ENCODE results near the gene ETFRF1. TPM values are rescaled to one million over a fixed set of nuclear protein-coding genes. Genes with fewer than 3 reads are reported as not detected.

ETFRF1 gene
- total RNA-seq, 3 donors from 2014 or later = 13.7 to 26.4 (median 19.6) TPM

- Histone ChIP-seq H3K4me1 (ENCODE audit: low read depth) (peaks cover 16% of the 10 kb centered on the region), H3K4me3 (peak within 1 kb of the TSS; percentile 96), H3K9me3 (no peaks in the 10 kb centered on the region), H3K36me3 (ENCODE audit: low read depth) (no peaks in the 10 kb centered on the region)
- intact Hi-C loops (cut with DNase I, micrococcal nuclease) = no loop called here
- peak; percentile 94 for ATAC-seq
- no peak for TF ChIP-seq CTCF (IDR thresholded peaks at IDR 0.05)
- DNase-seq = peak; percentile 97 to 98 (median 97)
Measured at GRCh38 chr12:25250744-25251730, 56.0 kb downstream of the ETFRF1 start, which contains the start of gene KRAS. Gene KRAS (minus strand): TSS chr12:25250929.

- intact Hi-C loops (cut with DNase I, micrococcal nuclease) = no loop called here
- ATAC-seq (no peak), DNase-seq (no peak)
- no peak for TF ChIP-seq CTCF (IDR thresholded peaks at IDR 0.05)
- Histone ChIP-seq H3K4me1 (ENCODE audit: low read depth) (peaks cover 16% of the 10 kb centered on the region), H3K9me3 (no peaks in the 10 kb centered on the region), H3K36me3 (ENCODE audit: low read depth) (no peaks in the 10 kb centered on the region), H3K4me3 (no peak overlapping the region)
Measured at GRCh38 chr12:25251769-25252168, 56.7 kb downstream of the ETFRF1 start.

GRCh38 chr12:25252946-25253345, 57.9 kb downstream of the ETFRF1 start:
- no peaks in the 10 kb centered on the region for H3K9me3 ChIP-seq
- H3K4me3 ChIP-seq = no peak overlapping the region
- peaks cover 16% of the 10 kb centered on the region for H3K4me1 ChIP-seq (ENCODE audit: low read depth)
- DNase-seq (no peak), ATAC-seq (no peak)
- no peaks in the 10 kb centered on the region for H3K36me3 ChIP-seq (ENCODE audit: low read depth)
- no peak for TF ChIP-seq CTCF (IDR thresholded peaks at IDR 0.05)
- intact Hi-C loops (cut with DNase I, micrococcal nuclease) = no loop called here

GRCh38 chr12:25253371-25254068, 58.5 kb downstream of the ETFRF1 start:
- no peak for ATAC-seq
- TF ChIP-seq CTCF (IDR thresholded peaks at IDR 0.05) = no peak
- no peaks in the 10 kb centered on the region for H3K36me3 ChIP-seq (ENCODE audit: low read depth)
- intact Hi-C loops (cut with DNase I, micrococcal nuclease) = no loop called here
- no peaks in the 10 kb centered on the region for H3K9me3 ChIP-seq
- no peak overlapping the region for H3K4me3 ChIP-seq
- no peak for DNase-seq
- peaks cover 16% of the 10 kb centered on the region for H3K4me1 ChIP-seq (ENCODE audit: low read depth)

- no peak for TF ChIP-seq CTCF (IDR thresholded peaks at IDR 0.05)
- H3K9me3 ChIP-seq = no peaks in the 10 kb centered on the region
- ATAC-seq (no peak), DNase-seq (no peak)
- peaks cover 12% of the 10 kb centered on the region for H3K4me1 ChIP-seq (ENCODE audit: low read depth)
- H3K36me3 ChIP-seq (ENCODE audit: low read depth) = no peaks in the 10 kb centered on the region
- no peak overlapping the region for H3K4me3 ChIP-seq
- intact Hi-C loops (cut with DNase I, micrococcal nuclease) = no loop called here
Measured at GRCh38 chr12:25254271-25254880, 59.3 kb downstream of the ETFRF1 start.

Other genes starting within 250 kb of the ETFRF1 start
- 10 to 100 TPM in 2 of 3 donors, 1 to 10 TPM in 1; 5.3 to 19.7 (median 11.1) TPM for gene BCAT1, start 246.1 kb upstream of the ETFRF1 start, total RNA-seq
- 1 to 10 TPM in 1 of 3 donors, not detected in 2; 1.0 TPM for gene DNAI7, start 77 bp upstream of the ETFRF1 start, total RNA-seq
- 10 to 100 TPM; 43.5 to 64.3 (median 62.7) TPM for gene KRAS, start 55.7 kb downstream of the ETFRF1 start, total RNA-seq

All from mucosa of descending colon (tissue), 3 donors.